NCI-H2196 treated with DMSO at 0.1 percent for 48 hours (cell line): ENCODE measurements around the gene NUDT1.

Experiments
- DNase-seq: peaks from one replicate; lab custom pipeline; 2025; ENCODE audit not compliant: unreplicated experiment; lab: John Stamatoyannopoulos, UW

The NUDT1 gene

DNA sequence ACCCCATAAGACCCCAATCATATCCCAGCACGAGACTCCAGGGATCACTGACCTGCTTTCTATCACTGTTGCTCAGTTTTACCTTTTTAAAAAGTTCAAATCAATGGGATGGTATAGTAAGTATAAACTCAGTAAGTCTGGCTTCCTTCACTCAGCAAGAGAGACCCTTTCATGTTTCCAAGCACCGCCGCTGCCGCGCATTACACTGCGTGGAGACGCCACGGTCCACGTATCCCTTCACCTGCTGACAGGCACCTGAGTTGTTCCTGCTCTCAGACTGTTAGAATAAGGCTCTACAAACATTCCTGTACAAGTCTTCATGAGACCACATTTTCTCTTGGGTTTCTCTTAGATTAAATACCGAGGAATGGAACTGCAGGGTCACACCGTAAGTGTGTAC is 37.6 kb upstream of the NUDT1 start:
- no peak for DNase-seq

- DNase-seq, result no peak
Measured at GRCh38 chr7:2205036-2205780, 36.8 kb upstream of the NUDT1 start.

- DNase-seq, result no peak
Measured at GRCh38 chr7:2208712-2209111, 33.3 kb upstream of the NUDT1 start.

GRCh38 chr7:2209146-2209960 is 32.7 kb upstream of the NUDT1 start:
- DNase-seq, result peak; percentile 25

GRCh38 chr7:2209961-2210323 is 32.1 kb upstream of the NUDT1 start:
- no peak for DNase-seq

- no peak for DNase-seq
Measured at GRCh38 chr7:2210551-2211258, 31.3 kb upstream of the NUDT1 start.

- DNase-seq, result no peak
Measured at GRCh38 chr7:2211259-2211880, 30.7 kb upstream of the NUDT1 start.

DNA sequence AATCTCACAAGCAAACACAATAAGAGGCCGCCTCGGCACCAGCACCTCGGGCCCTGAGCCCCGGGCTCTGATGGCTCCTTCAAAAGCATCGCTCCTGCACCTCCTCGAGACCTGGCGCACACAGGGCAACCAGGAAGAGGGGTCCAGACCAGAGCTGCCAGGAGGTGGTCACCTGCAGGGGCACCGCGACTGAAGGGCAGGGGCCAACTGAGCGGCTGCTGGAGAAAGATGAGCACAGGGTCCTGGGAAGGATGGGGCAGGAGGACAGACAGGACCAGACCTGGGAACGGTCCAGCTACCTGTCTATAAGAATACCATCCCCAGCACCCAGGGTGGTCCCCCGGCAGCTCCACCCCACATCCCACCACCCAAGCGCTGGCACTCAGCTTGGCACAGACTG is 30.1 kb upstream of the NUDT1 start:
- DNase-seq, result no peak

GRCh38 chr7:2212906-2213305 is 29.1 kb upstream of the NUDT1 start:
- DNase-seq, result no peak

GRCh38 chr7:2213551-2214215 is 28.3 kb upstream of the NUDT1 start:
- no peak for DNase-seq

DNA sequence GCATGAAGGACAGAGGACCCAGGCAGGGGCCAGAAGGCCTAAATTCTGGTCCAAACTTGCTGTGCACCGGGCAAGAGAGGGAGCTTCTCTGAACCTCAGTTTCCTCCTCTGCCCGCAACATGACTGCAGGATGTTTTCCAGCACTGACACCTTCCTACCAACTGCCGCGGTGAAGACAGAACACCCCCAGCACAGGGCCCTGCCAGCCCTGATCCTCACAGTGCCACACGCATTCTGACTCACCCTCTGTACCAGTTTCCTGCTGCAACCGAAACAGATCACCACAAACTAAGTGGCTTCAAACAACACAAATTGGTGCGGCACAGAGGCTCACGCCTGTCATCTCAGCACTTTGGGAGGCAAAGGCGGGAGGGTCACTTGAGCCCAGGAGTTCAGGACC is 27.4 kb upstream of the NUDT1 start:
- no peak for DNase-seq

GRCh38 chr7:2215851-2216250 is 26.2 kb upstream of the NUDT1 start:
- no peak for DNase-seq

DNA sequence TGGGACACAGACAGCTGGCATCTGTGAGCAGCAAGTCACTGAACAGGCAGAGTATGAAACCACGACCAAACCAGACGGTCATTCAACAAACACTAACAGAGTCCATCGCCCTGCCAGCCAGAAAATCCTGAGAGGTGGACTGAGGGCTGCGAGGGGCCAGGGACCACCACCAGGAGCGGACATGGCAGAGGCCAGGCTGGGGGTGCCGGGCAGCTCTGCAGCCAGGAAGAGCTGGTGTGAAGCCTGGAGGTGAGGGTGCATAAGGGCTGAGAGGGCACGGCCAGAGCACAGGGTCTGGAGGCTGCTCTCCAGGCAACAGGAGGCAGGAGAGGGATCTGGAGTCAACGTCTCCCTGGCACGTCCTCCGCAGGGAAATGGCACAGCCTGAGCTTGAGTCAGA is 24.8 kb upstream of the NUDT1 start:
- no peak for DNase-seq

DNA sequence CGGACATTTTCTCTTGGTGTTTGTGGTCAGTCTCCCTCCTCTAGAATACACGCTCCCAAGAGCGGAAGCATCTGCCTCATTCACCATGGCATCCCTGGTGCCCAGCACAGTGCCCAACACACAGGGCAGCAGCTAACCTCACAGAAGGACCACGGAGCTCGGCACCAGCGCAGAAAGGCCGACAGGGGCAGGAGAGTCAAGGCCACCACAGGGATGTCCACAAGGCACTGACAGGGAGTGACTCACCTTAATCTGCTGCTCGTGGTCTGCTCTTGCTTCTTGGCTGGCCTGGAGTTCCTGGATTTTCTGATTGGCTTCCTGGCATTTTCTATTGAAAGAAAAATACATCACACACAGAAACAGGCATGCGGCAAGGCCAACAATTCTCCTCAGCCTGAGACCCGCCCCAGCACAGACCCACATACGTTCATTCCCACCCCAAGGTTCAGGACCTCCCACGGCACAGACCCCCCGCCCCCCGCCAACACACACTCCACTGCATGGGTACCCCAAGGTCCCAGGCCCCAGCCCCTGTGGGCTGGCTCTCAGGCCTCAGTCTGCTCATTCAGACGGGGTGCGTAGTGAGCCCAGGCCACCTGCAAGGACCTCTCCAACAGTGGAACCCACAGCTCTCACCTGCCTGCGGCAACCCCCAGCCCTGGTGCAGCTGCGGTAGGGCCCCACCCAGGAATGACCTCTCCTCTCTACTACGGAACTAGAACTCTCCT is 24.1 kb upstream of the NUDT1 start:
- no peak for DNase-seq

- no peak for DNase-seq
Measured at GRCh38 chr7:2218444-2218785, 23.6 kb upstream of the NUDT1 start.

GRCh38 chr7:2219136-2219535 is 22.9 kb upstream of the NUDT1 start:
- DNase-seq, result no peak

DNA sequence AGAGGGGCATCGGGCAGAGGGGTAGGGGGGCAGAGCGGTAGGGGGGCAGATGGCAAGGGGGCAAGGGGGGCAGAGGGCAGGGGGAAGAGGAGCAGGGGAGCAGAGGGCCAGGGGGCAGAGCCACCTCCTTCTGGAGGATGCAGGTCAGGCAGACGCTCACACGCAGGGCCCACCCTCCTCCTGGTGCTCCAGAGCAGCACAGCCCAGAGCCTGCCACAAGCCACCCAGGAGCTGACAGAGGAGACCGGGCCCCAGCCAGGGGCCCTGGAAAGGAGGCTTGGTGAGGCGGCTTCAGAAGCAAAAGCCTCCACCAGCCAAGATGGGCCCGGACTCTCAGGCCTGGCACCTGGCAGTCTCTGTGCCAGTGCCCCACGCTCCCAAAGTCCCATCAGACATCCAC is 22.4 kb upstream of the NUDT1 start:
- no peak for DNase-seq

- DNase-seq, result no peak
Measured at GRCh38 chr7:2220030-2220429, 22.0 kb upstream of the NUDT1 start.

DNA sequence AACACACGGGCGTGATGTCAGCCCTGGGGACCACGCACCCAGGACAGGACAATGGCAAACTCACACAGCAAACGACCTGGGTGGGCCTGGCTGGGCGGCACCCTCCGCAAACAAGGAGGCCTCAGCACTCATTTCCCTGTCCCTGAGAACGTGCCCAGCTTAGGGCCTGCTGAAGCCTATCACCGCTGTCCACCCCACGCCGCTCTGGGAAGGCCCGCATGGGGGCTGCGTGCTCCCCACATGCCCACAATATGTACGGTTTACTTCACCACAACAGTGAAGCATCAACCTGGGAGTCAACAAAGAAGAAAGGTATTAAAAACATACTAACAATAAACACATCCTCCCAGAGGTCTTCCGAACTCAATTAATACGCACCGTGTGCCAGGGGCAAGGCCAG is 21.5 kb upstream of the NUDT1 start:
- no peak for DNase-seq

- no peak for DNase-seq
Measured at GRCh38 chr7:2220954-2221353, 21.1 kb upstream of the NUDT1 start.
